Smooth muscle cell (in vitro differentiated cells): ENCODE data around the gene NRCAM. TPM values are rescaled to one million over a fixed set of nuclear protein-coding genes. Genes with fewer than 3 reads are reported as not detected.

Experiments used
- DNase-seq: peaks from one replicate; lab custom pipeline; 2025; ENCODE audit not compliant: unreplicated experiment; lab: John Stamatoyannopoulos, UW
- H2AFZ ChIP-seq: fragments of 200-600 bp; sonication (generic); 2 replicates; pipeline ENCODE4 v1.6.0; 2016; ENCODE audit warnings: antibody characterized with exemption, low read depth, mild to moderate bottlenecking
- H3F3A ChIP-seq: fragments of 200-600 bp; sonication (generic); 2 replicates; pipeline ENCODE4 v1.6.0; 2017; ENCODE audit warnings: antibody characterized with exemption, low read depth
- H3K27ac ChIP-seq: fragments of 200-600 bp; sonication (generic); 2 replicates; pipeline ENCODE4 v1.5.1; 2016; ENCODE audit warnings: low read depth, mild to moderate bottlenecking
- H3K27me3 ChIP-seq: fragments of 200-600 bp; sonication (generic); 2 replicates; pipeline ENCODE4 v1.6.1; 2016; ENCODE audit warnings: low read depth, mild to moderate bottlenecking
- H3K36me3 ChIP-seq: fragments of 200-600 bp; sonication (generic); 2 replicates; pipeline ENCODE4 v1.5.1; 2016; ENCODE audit warnings: low read depth
- H3K4me1 ChIP-seq: fragments of 200-600 bp; sonication (generic); 2 replicates; pipeline ENCODE4 v1.5.1; 2016; ENCODE audit warnings: low read depth
- H3K4me2 ChIP-seq: fragments of 200-600 bp; sonication (generic); 2 replicates; pipeline ENCODE4 v1.6.0; 2016; ENCODE audit warnings: mild to moderate bottlenecking
- H3K4me3 ChIP-seq: fragments of 200-600 bp; sonication (generic); 2 replicates; pipeline ENCODE4 v1.5.1; 2016; ENCODE audit warnings: mild to moderate bottlenecking
- H3K79me2 ChIP-seq: fragments of 200-600 bp; sonication (generic); 2 replicates; pipeline ENCODE4 v1.6.0; 2016; ENCODE audit warnings: low read depth, mild to moderate bottlenecking
- H3K9ac ChIP-seq: fragments of 200-600 bp; sonication (generic); 2 replicates; pipeline ENCODE4 v1.6.0; 2016; ENCODE audit warnings: low read depth
- H3K9me3 ChIP-seq: fragments of 200-600 bp; sonication (generic); replicated peaks from 2 replicates; pipeline ENCODE4 v1.5.1; 2016; ENCODE audit warnings: low read depth
- H4K20me1 ChIP-seq: fragments of 200-600 bp; sonication (generic); 2 replicates; pipeline ENCODE4 v1.6.0; 2016; ENCODE audit warnings: low read depth
- WGBS: methylation state at CpG from one replicate; pipeline ENCODE4 v1.1.7; 2016; ENCODE audit warnings: low lambda C conversion rate; 5-methylcytosine and 5-hydroxymethylcytosine counted together
- polyA plus RNA-seq: library from polyadenylated mRNA; unstranded; fragments of >200 nt; fragmentation: Nextera tagmentation; extraction: Ambion mirVana; gene quantifications from 2 replicates; pipeline ENCODE4 v1.2.1, GENCODE V29; 2016
- total RNA-seq: library from RNA; depleted of rRNA; stranded (reverse); fragments of >200 nt; gene quantifications from 2 replicates; pipeline ENCODE4 v1.2.3, GENCODE V29; 2014
- TF ChIP-seq, protein P1 (sequence below): fragments of 200-600 bp; sonication (generic); IDR thresholded peaks from 2 replicates; pipeline ENCODE4 v1.5.1; 2017; ENCODE audit warnings: borderline replicate concordance, mild to moderate bottlenecking, antibody characterized with exemption; ENCODE audit not compliant: insufficient read depth, poor library complexity, severe bottlenecking

NRCAM gene
- total and polyA plus RNA-seq, 2 experiments from 2014 or later = 0.49 TPM; not detected in 1

DNA sequence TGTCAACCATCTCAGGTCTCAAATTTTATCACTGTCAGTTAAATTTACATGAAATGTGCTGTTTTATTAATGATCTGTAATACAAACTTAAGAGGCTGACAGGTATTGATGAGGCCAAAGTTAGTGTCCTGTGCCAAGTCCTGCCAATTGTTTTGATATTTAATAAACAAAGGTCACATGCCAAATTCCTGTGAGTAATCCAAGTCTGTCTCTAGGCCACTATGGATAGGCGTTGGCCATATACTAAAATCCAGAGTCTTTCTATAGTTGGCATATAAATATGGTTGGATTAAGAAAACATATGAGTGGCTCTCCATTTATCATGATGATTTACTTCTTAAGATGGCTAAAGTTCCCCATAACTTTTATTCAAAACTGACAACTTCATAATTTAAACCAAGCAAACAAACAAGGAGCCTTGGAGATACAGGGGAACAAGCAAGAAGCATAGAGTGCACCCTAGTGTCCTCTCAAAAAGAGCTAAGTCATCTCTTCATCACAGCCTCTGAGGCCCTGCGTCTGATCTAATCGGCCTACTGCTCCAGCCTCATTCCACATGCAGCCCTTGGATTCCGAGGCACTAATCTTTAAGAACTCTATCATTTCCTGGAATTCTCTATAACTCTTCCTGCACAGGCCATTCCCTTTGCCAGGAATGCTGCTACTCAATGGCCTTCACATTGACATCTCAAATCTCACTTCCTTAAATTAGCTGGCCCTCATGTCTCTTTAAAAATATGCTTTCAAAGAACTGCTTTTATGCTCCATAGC, 32.7 kb upstream of the NRCAM start:
- Histone ChIP-seq H3K9ac (no peak overlapping the region), H3K36me3 (peaks cover 7% of the 10 kb centered on the region), H3K4me3 (no peak overlapping the region), H2AFZ (no peak overlapping the region), H3K27ac (no peak overlapping the region), H3F3A (no peaks in the 10 kb centered on the region), H4K20me1 (no peaks in the 10 kb centered on the region), H3K79me2 (no peaks in the 10 kb centered on the region), H3K27me3 (no peaks in the 10 kb centered on the region), H3K4me2 (no peak overlapping the region), H3K4me1 (no peaks in the 10 kb centered on the region), H3K9me3 (no peaks in the 10 kb centered on the region)
- no peak for DNase-seq
- WGBS = 53% methylated on average over 4 of the region's 4 CpGs
- TF ChIP-seq, protein P1, sequence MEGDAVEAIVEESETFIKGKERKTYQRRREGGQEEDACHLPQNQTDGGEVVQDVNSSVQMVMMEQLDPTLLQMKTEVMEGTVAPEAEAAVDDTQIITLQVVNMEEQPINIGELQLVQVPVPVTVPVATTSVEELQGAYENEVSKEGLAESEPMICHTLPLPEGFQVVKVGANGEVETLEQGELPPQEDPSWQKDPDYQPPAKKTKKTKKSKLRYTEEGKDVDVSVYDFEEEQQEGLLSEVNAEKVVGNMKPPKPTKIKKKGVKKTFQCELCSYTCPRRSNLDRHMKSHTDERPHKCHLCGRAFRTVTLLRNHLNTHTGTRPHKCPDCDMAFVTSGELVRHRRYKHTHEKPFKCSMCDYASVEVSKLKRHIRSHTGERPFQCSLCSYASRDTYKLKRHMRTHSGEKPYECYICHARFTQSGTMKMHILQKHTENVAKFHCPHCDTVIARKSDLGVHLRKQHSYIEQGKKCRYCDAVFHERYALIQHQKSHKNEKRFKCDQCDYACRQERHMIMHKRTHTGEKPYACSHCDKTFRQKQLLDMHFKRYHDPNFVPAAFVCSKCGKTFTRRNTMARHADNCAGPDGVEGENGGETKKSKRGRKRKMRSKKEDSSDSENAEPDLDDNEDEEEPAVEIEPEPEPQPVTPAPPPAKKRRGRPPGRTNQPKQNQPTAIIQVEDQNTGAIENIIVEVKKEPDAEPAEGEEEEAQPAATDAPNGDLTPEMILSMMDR = no peak

DNA sequence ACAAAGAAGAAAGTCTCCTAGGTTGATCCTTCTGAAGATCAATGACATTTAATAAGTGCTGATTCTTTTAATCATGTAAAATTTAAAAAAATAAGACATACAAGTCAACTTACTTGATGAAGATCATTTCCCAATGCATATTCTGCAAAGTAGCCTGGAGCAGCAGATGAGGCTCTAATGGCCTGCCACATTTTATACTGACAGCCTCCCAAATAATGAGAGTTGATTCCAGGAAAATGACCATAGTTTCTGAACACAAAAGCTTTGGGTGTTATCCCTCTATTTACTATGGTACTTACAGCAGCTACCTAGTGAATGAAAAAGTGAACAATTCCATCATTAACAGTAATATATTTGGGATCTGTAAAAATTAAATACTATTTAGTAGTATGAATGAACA, 31.4 kb upstream of the NRCAM start:
- no peak overlapping the region for H3K9ac ChIP-seq
- H3K4me2 ChIP-seq = no peak overlapping the region
- H3K4me1 ChIP-seq = no peaks in the 10 kb centered on the region
- H3F3A ChIP-seq = no peaks in the 10 kb centered on the region
- no peak overlapping the region for H3K27ac ChIP-seq
- no peaks in the 10 kb centered on the region for H3K27me3 ChIP-seq
- H3K4me3 ChIP-seq = no peak overlapping the region
- no peak overlapping the region for H2AFZ ChIP-seq
- peaks cover 15% of the 10 kb centered on the region for H3K36me3 ChIP-seq
- TF ChIP-seq, protein P1 = no peak
- no peak for DNase-seq
- no peaks in the 10 kb centered on the region for H3K9me3 ChIP-seq
- H4K20me1 ChIP-seq = no peaks in the 10 kb centered on the region
- no peaks in the 10 kb centered on the region for H3K79me2 ChIP-seq

DNA sequence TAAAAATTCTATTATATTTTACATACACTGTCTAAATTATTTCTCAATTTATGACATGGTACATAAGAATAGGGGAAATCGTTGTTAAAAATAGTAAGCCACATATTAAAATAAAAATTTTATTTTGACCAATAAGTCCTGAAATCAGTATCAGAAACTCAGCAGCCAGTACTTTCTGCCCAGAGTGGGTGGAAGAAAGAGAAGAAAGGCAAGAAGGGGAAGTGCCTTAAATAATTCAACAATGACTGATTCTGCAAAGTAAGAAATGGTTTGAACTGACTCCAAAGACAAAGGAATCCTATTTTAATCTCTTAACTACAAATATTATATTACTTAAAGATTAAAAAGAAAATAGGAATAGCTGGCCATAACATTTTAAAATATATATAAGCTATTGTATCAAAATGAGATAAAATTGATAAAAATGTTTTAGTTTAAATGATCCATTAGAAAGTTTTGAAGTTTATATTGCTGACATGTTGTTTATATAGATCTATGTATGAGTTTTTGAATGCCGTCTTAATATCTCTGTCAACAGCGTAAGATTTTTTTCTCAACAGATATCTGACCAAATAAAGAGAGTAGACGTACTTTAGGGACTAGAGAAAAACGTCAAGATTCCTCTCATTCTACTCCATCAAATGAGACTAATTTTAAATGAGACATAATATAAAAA, 30.2 kb upstream of the NRCAM start:
- no peaks in the 10 kb centered on the region for H3F3A ChIP-seq
- H2AFZ ChIP-seq = no peak overlapping the region
- H3K4me3 ChIP-seq = no peak overlapping the region
- H4K20me1 ChIP-seq = no peaks in the 10 kb centered on the region
- no peaks in the 10 kb centered on the region for H3K4me1 ChIP-seq
- TF ChIP-seq, protein P1 = no peak
- no peaks in the 10 kb centered on the region for H3K79me2 ChIP-seq
- no peak overlapping the region for H3K27ac ChIP-seq
- H3K9me3 ChIP-seq = no peaks in the 10 kb centered on the region
- no peak overlapping the region for H3K4me2 ChIP-seq
- WGBS = 87% methylated on average over 5 of the region's 5 CpGs
- H3K9ac ChIP-seq = no peak overlapping the region
- H3K27me3 ChIP-seq = no peaks in the 10 kb centered on the region
- DNase-seq = no peak
- H3K36me3 ChIP-seq = peaks cover 15% of the 10 kb centered on the region

DNA sequence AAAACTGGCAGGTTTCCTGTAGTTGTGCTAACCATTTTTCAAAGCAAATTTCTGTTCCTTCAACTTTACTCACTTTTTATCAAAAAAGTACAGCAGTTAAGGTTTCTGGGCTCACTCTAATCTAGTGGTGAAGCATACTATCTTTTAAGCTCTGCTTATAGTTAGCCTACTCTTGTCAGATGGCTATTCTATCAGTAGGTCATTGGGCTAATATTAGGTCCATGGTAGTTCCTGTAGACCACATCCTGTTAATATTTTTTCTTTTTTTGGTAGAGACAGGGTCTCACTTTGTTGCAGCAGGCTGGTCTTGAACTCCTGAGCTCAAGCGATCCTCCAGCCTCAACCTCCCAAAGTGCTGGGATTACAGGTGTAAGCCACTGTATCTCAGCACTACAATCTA, 27.9 kb upstream of the NRCAM start:
- TF ChIP-seq, protein P1 = no peak
- Histone ChIP-seq H3K27ac (no peak overlapping the region), H2AFZ (no peak overlapping the region), H3K27me3 (no peaks in the 10 kb centered on the region), H3K9me3 (no peaks in the 10 kb centered on the region), H3K4me3 (no peak overlapping the region), H3K4me2 (no peak overlapping the region), H3K9ac (no peak overlapping the region), H3K4me1 (no peaks in the 10 kb centered on the region), H4K20me1 (no peaks in the 10 kb centered on the region), H3K79me2 (no peaks in the 10 kb centered on the region), H3K36me3 (peaks cover 15% of the 10 kb centered on the region), H3F3A (no peaks in the 10 kb centered on the region)
- 100% methylated on average over 1 of the region's 1 CpG for WGBS
- DNase-seq = no peak
